GM12891 (cell line): ENCODE measurements around the gene DR1.

Experiments used
- PAX5 ChIP-seq: IDR thresholded peaks from 2 replicates; pipeline ENCODE4 v1.6.1; 2011; ENCODE audit warnings: low read length, moderate library complexity, mild to moderate bottlenecking; ENCODE audit not compliant: insufficient read depth, severe bottlenecking
- POLR2A ChIP-seq: IDR thresholded peaks from 2 replicates; pipeline ENCODE4 v1.6.1; 2011; ENCODE audit warnings: low read depth, low read length, control low read depth
- POLR2AphosphoS5 ChIP-seq: IDR thresholded peaks from 2 replicates; pipeline ENCODE4 v1.6.1; 2011; ENCODE audit warnings: low read depth, low read length, control low read depth
- POU2F2 ChIP-seq: IDR thresholded peaks from 2 replicates; pipeline ENCODE4 v1.6.1; 2011; ENCODE audit warnings: low read depth, mild to moderate bottlenecking, control low read depth, low read length, moderate library complexity
- SPI1 ChIP-seq: IDR thresholded peaks from 2 replicates; pipeline ENCODE4 v1.6.1; 2011; ENCODE audit warnings: low read depth, low read length, control low read depth
- TAF1 ChIP-seq: IDR thresholded peaks from 2 replicates; pipeline ENCODE4 v1.6.1; 2011; ENCODE audit warnings: low read depth, low read length, control low read depth

- TF ChIP-seq POLR2AphosphoS5 (no peak), POLR2A (no peak), TAF1 (no peak), PAX5 (no peak), POU2F2 (no peak), SPI1 (no peak)
Measured at GRCh38 chr1:93301131-93301530, 44.6 kb upstream of the DR1 start.
